ENCODE results near the gene PTPRC.

PTPRC gene

GRCh38 chr1:198701250-198701649 lies 62.4 kb downstream of the PTPRC start:
- DNase-seq (ENCODE audit: low read depth): no peak

GRCh38 chr1:198701766-198702539 lies 63.1 kb downstream of the PTPRC start:
- DNase-seq (ENCODE audit: low read depth): no peak

- DNase-seq (ENCODE audit: low read depth): no peak
These were observed 70.1 kb downstream of the PTPRC start for GRCh38 chr1:198708761-198709525.

- no peak for DNase-seq (ENCODE audit: low read depth)
These were observed 73.0 kb downstream of the PTPRC start for GRCh38 chr1:198711837-198712236.

GRCh38 chr1:198713081-198713480 lies 74.2 kb downstream of the PTPRC start:
- DNase-seq (ENCODE audit: low read depth): no peak

- DNase-seq (ENCODE audit: low read depth): no peak
These were observed 75.4 kb downstream of the PTPRC start for GRCh38 chr1:198714271-198714670.

- no peak for DNase-seq (ENCODE audit: low read depth)
These were observed 77.2 kb downstream of the PTPRC start for GRCh38 chr1:198716051-198716450.

- no peak for DNase-seq (ENCODE audit: low read depth)
These were observed 78.7 kb downstream of the PTPRC start for GRCh38 chr1:198717510-198717909.

- DNase-seq (ENCODE audit: low read depth): no peak
These were observed 84.3 kb downstream of the PTPRC start for GRCh38 chr1:198723127-198723526.

GRCh38 chr1:198725090-198725489 lies 86.2 kb downstream of the PTPRC start:
- no peak for DNase-seq (ENCODE audit: low read depth)

- no peak for DNase-seq (ENCODE audit: low read depth)
These were observed 87.6 kb downstream of the PTPRC start for GRCh38 chr1:198726455-198726854.

GRCh38 chr1:198729195-198729863 lies 90.5 kb downstream of the PTPRC start:
- DNase-seq (ENCODE audit: low read depth): no peak

GRCh38 chr1:198730952-198731351 lies 92.1 kb downstream of the PTPRC start:
- no peak for DNase-seq (ENCODE audit: low read depth)

- DNase-seq (ENCODE audit: low read depth): no peak
These were observed 95.6 kb downstream of the PTPRC start for GRCh38 chr1:198734323-198735008.

- no peak for DNase-seq (ENCODE audit: low read depth)
These were observed 102.9 kb downstream of the PTPRC start for GRCh38 chr1:198741744-198742143.

GRCh38 chr1:198747127-198747526 lies 108.3 kb downstream of the PTPRC start:
- DNase-seq (ENCODE audit: low read depth): no peak

GRCh38 chr1:198749279-198749678 lies 110.4 kb downstream of the PTPRC start:
- DNase-seq (ENCODE audit: low read depth): no peak

GRCh38 chr1:198750081-198750480 lies 111.2 kb downstream of the PTPRC start:
- no peak for DNase-seq (ENCODE audit: low read depth)

- no peak for DNase-seq (ENCODE audit: low read depth)
These were observed 112.9 kb downstream of the PTPRC start for GRCh38 chr1:198751741-198752140.

- DNase-seq (ENCODE audit: low read depth): no peak
These were observed 115.8 kb downstream of the PTPRC start for GRCh38 chr1:198754670-198755069.

- DNase-seq (ENCODE audit: low read depth): no peak
These were observed 116.9 kb downstream of the PTPRC start for GRCh38 chr1:198755715-198756114.

- no peak for DNase-seq (ENCODE audit: low read depth)
These were observed 117.6 kb downstream of the PTPRC start for GRCh38 chr1:198756470-198756869.

Data from stimulated activated CD4-positive, alpha-beta T cell treated with anti-CD3 and anti-CD28 coated beads, Interleukin-2, amount 100 ng/mL, for 4 hours (primary cell).